ENCODE results near the gene GRB10. TPM values are rescaled to one million over a fixed set of nuclear protein-coding genes. Genes with fewer than 3 reads are reported as not detected.

Gene GRB10
- total RNA-seq, 4 donors from 2014 or later, result 32.1 to 50.3 (median 38.1) TPM

- DNase-seq, result no peak
- no peak overlapping the region for H3K4me3 ChIP-seq
- H3K27ac ChIP-seq, result no peak overlapping the region
- no peaks in the 10 kb centered on the region for H3K36me3 ChIP-seq
- H3K9me3 ChIP-seq, result no peaks in the 10 kb centered on the region
- no peaks in the 10 kb centered on the region for H3K27me3 ChIP-seq
- TF ChIP-seq CTCF (IDR thresholded peaks at IDR 0.05) (no peak), POLR2A (IDR thresholded peaks at IDR 0.05) (no peak)
- H3K4me1 ChIP-seq, result no peaks in the 10 kb centered on the region
Observed at GRCh38 chr7:50808282-50808888, 25.7 kb upstream of the GRB10 start.

DNA sequence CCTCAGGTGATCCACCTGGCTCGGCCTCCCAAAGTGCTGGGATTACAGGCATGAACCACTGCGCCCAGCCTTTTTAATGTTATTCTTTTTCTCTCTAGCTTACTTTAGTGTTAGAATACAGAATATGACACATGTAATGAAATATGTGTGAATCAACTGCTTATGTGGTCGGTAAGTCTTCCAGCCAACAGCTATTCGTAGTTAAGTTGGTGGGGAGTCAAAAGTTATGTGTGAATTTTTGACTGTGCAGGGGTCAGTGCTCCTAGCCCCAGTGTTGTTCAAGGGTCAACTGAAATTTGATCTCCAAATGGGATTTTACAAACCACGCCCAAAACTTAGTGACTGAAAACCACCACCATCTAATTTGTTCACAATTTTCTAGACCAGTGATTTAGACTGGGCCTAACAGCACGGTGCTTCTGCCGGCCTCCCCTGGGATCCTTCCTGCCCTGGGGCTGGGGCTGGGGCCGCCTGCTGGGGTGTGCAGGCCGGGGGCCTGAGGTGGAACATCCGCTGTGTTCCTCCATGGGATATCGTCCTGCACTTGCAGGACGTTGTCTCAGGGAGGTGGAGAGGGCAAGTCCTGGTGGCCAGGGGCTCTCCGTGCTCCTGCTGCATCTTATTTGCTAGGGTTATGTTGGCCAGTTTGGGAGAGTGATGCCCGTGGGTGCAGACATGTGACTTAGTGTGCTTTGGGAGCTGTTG lies 24.5 kb upstream of the GRB10 start:
- H3K27me3 ChIP-seq, result no peaks in the 10 kb centered on the region

GRCh38 chr7:50806143-50806542 lies 23.4 kb upstream of the GRB10 start:
- DNase-seq, result no peak
- TF ChIP-seq CTCF (IDR thresholded peaks at IDR 0.05) (no peak), POLR2A (IDR thresholded peaks at IDR 0.05) (no peak)

More for the DNA sequence above, 24.5 kb upstream of the GRB10 start:
- Histone ChIP-seq H3K36me3 (no peaks in the 10 kb centered on the region), H3K4me3 (no peak overlapping the region), H3K4me1 (no peaks in the 10 kb centered on the region), H3K9me3 (no peaks in the 10 kb centered on the region), H3K27ac (no peak overlapping the region)
- no peak for TF ChIP-seq POLR2A (IDR thresholded peaks at IDR 0.05)
- TF ChIP-seq CTCF (IDR thresholded peaks at IDR 0.05), result no peak
- no peak for DNase-seq

GRCh38 chr7:50805447-50806125 lies 22.9 kb upstream of the GRB10 start:
- Histone ChIP-seq H3K27me3 (no peaks in the 10 kb centered on the region), H3K36me3 (no peaks in the 10 kb centered on the region), H3K4me3 (no peak overlapping the region), H3K27ac (no peak overlapping the region), H3K9me3 (no peaks in the 10 kb centered on the region), H3K4me1 (no peaks in the 10 kb centered on the region)
- no peak for DNase-seq
- TF ChIP-seq CTCF (IDR thresholded peaks at IDR 0.05) (no peak), POLR2A (IDR thresholded peaks at IDR 0.05) (no peak)

More at GRCh38 chr7:50806143-50806542, 23.4 kb upstream of the GRB10 start:
- Histone ChIP-seq H3K9me3 (no peaks in the 10 kb centered on the region), H3K27me3 (no peaks in the 10 kb centered on the region), H3K4me1 (no peaks in the 10 kb centered on the region), H3K36me3 (no peaks in the 10 kb centered on the region), H3K4me3 (no peak overlapping the region), H3K27ac (no peak overlapping the region)

- Histone ChIP-seq H3K27ac (no peak overlapping the region), H3K27me3 (no peaks in the 10 kb centered on the region), H3K4me3 (no peak overlapping the region), H3K4me1 (no peaks in the 10 kb centered on the region), H3K36me3 (no peaks in the 10 kb centered on the region), H3K9me3 (no peaks in the 10 kb centered on the region)
- no peak for DNase-seq
- TF ChIP-seq POLR2A (IDR thresholded peaks at IDR 0.05) (no peak), CTCF (IDR thresholded peaks at IDR 0.05) (no peak)
Observed at GRCh38 chr7:50803359-50804337, 21.0 kb upstream of the GRB10 start.

Measured in Peyer's patch (tissue), 4 donors.